ENCODE measurements around the gene NR1D2. TPM values are rescaled to one million over a fixed set of nuclear protein-coding genes. Genes with fewer than 3 reads are reported as not detected.

NR1D2 gene
- polyA plus RNA-seq, 1 donor from 2014 or later = 27.3 TPM

- Mint-ChIP-seq H3K27me3 (peaks cover 2% of the 10 kb centered on the region), H3K27ac (peak overlapping the region in 1 of 3 donors; percentile 99), H3K9me3 (no peaks in the 10 kb centered on the region), H3K36me3 (peaks cover 2% of the 10 kb centered on the region), H3K4me1 (peaks cover 21 to 45% (median 37%) of the 10 kb centered on the region in 3 donors), H3K4me3 (peak overlapping the region in 2 of 4 donors; percentile 99)
These were observed 25.5 kb upstream of the NR1D2 start for GRCh38 chr3:23919628-23920027.

- Mint-ChIP-seq H3K9me3 (no peaks in the 10 kb centered on the region), H3K27me3 (peaks cover 2% of the 10 kb centered on the region), H3K4me3 (peak overlapping the region in 1 of 4 donors; percentile 99), H3K27ac (peak overlapping the region in 1 of 3 donors; percentile 99), H3K36me3 (peaks cover 2% of the 10 kb centered on the region), H3K4me1 (peaks cover 21 to 45% (median 37%) of the 10 kb centered on the region in 3 donors)
These were observed 24.9 kb upstream of the NR1D2 start for GRCh38 chr3:23920151-23920655.

- Mint-ChIP-seq H3K36me3 (no peaks in the 10 kb centered on the region), H3K4me1 (peaks cover 15 to 41% (median 32%) of the 10 kb centered on the region in 3 donors), H3K4me3 (peak overlapping the region in 1 of 4 donors; percentile 17), H3K27ac (peak overlapping the region in 1 of 3 donors; percentile 99), H3K9me3 (no peaks in the 10 kb centered on the region), H3K27me3 (no peaks in the 10 kb centered on the region)
These were observed 24.0 kb upstream of the NR1D2 start for GRCh38 chr3:23921052-23921511.

DNA sequence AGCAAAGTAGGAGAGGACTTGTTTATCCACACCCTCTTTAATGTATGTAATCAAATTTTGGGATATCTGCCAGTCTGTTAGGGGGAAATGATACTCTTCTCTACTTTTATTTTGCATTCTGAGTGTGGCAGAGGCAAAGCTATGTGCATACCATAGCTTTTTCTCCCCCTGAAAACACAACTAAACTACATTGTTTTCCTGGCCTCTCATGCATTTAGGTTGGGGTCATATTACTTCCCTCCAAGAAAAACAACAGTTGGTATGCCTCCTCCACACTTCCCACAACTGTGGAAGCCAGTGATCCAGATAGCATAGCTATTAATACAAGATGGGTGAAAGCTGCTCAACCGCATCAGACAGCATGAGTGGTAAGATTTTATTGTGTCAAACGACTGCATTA, 21.3 kb upstream of the NR1D2 start:
- H3K4me3 Mint-ChIP-seq = no peak overlapping the region
- no peak overlapping the region for H3K27ac Mint-ChIP-seq
- peaks cover 6 to 19% (median 18%) of the 10 kb centered on the region in 3 donors for H3K4me1 Mint-ChIP-seq
- H3K27me3 Mint-ChIP-seq = no peaks in the 10 kb centered on the region
- no peaks in the 10 kb centered on the region for H3K36me3 Mint-ChIP-seq
- no peaks in the 10 kb centered on the region for H3K9me3 Mint-ChIP-seq

DNA sequence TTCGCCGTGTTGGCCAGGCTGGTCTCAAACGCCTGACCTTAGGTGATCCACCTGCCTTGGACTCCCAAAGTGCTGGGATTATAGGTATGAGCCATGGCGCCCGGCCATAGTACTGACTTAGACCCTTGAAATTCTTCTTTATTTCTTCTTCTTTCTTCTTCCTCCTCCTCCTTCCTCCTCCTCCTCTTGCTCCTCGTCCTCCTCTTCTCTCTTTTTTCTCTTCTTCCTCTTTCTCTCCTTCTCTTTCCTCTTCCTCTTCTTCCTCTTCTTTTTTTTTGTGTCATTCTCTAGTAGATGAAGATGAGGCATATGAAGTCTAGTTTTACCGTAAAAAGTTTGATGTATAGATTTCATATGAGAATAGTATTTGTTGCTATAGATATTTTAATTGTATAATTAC, 18.8 kb upstream of the NR1D2 start:
- no peaks in the 10 kb centered on the region for H3K9me3 Mint-ChIP-seq
- H3K36me3 Mint-ChIP-seq = no peaks in the 10 kb centered on the region
- H3K4me3 Mint-ChIP-seq = no peak overlapping the region
- H3K4me1 Mint-ChIP-seq = peaks cover under 1 to 2% (median under 1%) of the 10 kb centered on the region in 3 donors
- no peaks in the 10 kb centered on the region for H3K27me3 Mint-ChIP-seq
- no peak overlapping the region for H3K27ac Mint-ChIP-seq

DNA sequence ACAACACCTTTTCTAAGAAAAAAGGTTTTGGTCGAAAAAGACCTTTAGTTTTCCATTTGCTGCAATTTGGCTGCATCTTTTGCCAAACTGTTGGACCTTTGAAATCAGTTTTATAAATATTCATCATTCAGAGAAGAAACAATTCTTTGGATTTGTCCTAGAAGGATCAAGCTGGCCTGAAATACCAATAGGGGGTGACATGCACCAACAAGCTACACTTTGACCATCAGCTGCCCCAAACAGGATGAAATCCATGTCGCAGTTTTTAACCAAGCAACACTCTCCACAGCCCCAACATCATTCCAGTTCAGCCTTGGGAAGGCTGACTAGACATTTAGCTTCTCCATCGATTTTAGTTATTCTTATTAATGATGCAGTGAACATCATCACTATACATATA, 18.4 kb upstream of the NR1D2 start:
- H3K27me3 Mint-ChIP-seq = no peaks in the 10 kb centered on the region
- H3K36me3 Mint-ChIP-seq = no peaks in the 10 kb centered on the region
- no peaks in the 10 kb centered on the region for H3K9me3 Mint-ChIP-seq
- no peak overlapping the region for H3K4me3 Mint-ChIP-seq
- H3K4me1 Mint-ChIP-seq = peaks cover 2 to 5% (median 3%) of the 10 kb centered on the region in 3 donors
- H3K27ac Mint-ChIP-seq = peak overlapping the region in 1 of 3 donors; percentile 19

DNA sequence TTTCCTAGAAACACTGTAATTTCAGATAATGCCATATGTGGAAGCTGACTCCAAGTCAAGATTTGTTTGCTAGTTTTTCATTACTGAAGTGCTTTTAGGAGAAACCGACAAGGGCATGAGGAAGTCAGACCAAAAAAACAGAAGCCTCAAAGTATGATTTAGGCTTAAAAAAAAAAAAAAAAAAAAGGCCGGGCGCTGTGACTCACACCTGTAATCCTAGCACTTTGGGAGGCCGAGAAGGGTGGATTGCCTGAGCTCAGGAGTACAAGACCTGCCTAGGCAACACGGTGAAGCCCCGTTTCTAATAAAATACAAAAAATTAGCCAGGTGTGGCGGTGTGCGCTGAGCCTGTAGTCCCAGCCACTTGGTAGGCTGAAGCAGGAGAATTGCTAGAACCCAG, 16.6 kb upstream of the NR1D2 start:
- H3K27ac Mint-ChIP-seq = no peak overlapping the region
- H3K27me3 Mint-ChIP-seq = no peaks in the 10 kb centered on the region
- no peaks in the 10 kb centered on the region for H3K9me3 Mint-ChIP-seq
- no peak overlapping the region for H3K4me3 Mint-ChIP-seq
- H3K36me3 Mint-ChIP-seq = no peaks in the 10 kb centered on the region
- peaks cover 2 to 5% (median 3%) of the 10 kb centered on the region in 3 donors for H3K4me1 Mint-ChIP-seq

GRCh38 chr3:23931597-23931996, 13.5 kb upstream of the NR1D2 start:
- H3K36me3 Mint-ChIP-seq = peaks cover 2% of the 10 kb centered on the region
- peak overlapping the region in 1 of 4 donors; percentile 14 for H3K4me3 Mint-ChIP-seq
- no peak overlapping the region for H3K27ac Mint-ChIP-seq
- H3K27me3 Mint-ChIP-seq = no peaks in the 10 kb centered on the region
- H3K9me3 Mint-ChIP-seq = no peaks in the 10 kb centered on the region
- H3K4me1 Mint-ChIP-seq = peaks cover 2 to 5% (median 3%) of the 10 kb centered on the region in 3 donors

GRCh38 chr3:23932571-23932970, 12.5 kb upstream of the NR1D2 start:
- Mint-ChIP-seq H3K27ac (no peak overlapping the region), H3K4me1 (peaks cover 2 to 5% (median 3%) of the 10 kb centered on the region in 3 donors), H3K4me3 (no peak overlapping the region), H3K9me3 (no peaks in the 10 kb centered on the region), H3K27me3 (peaks cover 3% of the 10 kb centered on the region), H3K36me3 (peaks cover 2% of the 10 kb centered on the region)

GRCh38 chr3:23934253-23934652, 10.8 kb upstream of the NR1D2 start:
- Mint-ChIP-seq H3K36me3 (peaks cover 4% of the 10 kb centered on the region), H3K9me3 (no peaks in the 10 kb centered on the region), H3K27ac (no peak overlapping the region)

GRCh38 chr3:23937296-23937695, 7.8 kb upstream of the NR1D2 start:
- H3K9me3 Mint-ChIP-seq = no peaks in the 10 kb centered on the region
- H3K36me3 Mint-ChIP-seq = peaks cover 4% of the 10 kb centered on the region
- peaks cover 3% of the 10 kb centered on the region for H3K27me3 Mint-ChIP-seq
- H3K27ac Mint-ChIP-seq = no peak overlapping the region
- no peaks in the 10 kb centered on the region for H3K4me1 Mint-ChIP-seq
- H3K4me3 Mint-ChIP-seq = no peak overlapping the region

More at GRCh38 chr3:23934253-23934652, 10.8 kb upstream of the NR1D2 start:
- Mint-ChIP-seq H3K4me3 (no peak overlapping the region), H3K27me3 (peaks cover 3% of the 10 kb centered on the region), H3K4me1 (peaks cover 0 to 5% (median 3%) of the 10 kb centered on the region in 3 donors)

DNA sequence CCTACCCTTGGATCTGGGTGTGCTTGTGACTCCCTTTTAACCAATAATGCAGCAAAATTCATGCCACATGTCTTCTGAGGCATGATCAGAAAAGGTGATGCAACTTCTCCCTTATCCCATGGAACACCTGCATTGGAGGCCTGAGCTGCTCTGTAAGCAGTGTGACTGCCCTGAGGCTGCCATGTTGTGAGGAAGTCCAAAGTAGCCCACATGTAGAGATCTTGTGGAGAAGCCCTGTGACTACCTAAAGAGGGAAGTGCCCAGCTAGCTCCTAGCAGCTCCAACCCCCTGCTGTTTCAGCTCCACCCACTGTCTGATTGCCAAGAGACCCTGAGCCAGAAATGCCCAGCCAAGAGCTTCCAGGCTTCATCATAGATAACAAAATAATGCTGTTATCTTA, 6.4 kb upstream of the NR1D2 start:
- Mint-ChIP-seq H3K9me3 (no peaks in the 10 kb centered on the region), H3K4me1 (peaks cover 0 to 3% (median 3%) of the 10 kb centered on the region in 3 donors), H3K27me3 (peaks cover 3% of the 10 kb centered on the region), H3K27ac (no peak overlapping the region), H3K4me3 (peak overlapping the region in 1 of 4 donors; percentile 68), H3K36me3 (peaks cover 4% of the 10 kb centered on the region)

DNA sequence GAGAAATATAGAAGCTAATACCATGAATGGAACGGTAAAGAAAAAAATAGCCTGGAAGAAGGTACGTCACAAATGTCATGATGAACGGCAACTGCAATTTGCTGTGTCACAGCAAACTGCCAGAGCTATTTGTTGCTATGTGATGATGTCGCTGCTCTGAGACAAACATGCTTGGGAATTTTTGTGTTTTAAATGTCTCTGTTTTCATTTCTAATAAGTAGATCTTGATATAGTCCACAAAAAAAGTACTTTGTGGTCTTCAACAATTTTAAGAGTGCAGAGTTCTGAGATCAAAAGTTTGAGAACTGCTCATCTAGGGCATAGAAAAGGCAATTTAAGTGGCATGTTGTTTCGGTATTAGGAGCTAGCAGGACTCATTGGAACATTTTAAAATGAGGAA, 4.3 kb upstream of the NR1D2 start:
- Mint-ChIP-seq H3K9me3 (no peaks in the 10 kb centered on the region), H3K27ac (peak overlapping the region in 1 of 3 donors; percentile 9), H3K4me3 (peak overlapping the region in 1 of 4 donors; percentile 48), H3K4me1 (peaks cover 7 to 13% (median 9%) of the 10 kb centered on the region in 3 donors), H3K27me3 (peaks cover 3% of the 10 kb centered on the region), H3K36me3 (peaks cover 1% of the 10 kb centered on the region)

DNA sequence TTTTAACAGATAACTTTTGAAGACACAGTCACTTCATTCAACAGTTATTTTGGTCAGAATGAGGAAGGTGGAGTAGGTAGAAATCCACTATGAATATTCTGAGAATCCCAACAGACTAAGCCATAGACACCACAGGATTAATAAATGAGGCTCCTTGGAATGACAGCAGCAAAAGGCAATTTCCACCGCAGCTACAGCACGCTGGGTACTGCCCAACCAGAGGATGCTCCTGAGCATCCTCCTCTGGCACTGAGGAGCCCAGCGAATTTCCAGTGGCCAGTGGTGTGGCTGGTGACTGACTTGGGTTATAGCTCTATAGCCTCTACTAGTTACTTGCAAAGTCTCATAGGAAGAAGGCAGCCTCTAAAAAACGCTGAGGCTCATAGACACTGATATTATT, 3.6 kb upstream of the NR1D2 start:
- peak overlapping the region in 1 of 4 donors; percentile 48 for H3K4me3 Mint-ChIP-seq
- no peaks in the 10 kb centered on the region for H3K9me3 Mint-ChIP-seq
- H3K36me3 Mint-ChIP-seq = peaks cover 1% of the 10 kb centered on the region
- peaks cover 3% of the 10 kb centered on the region for H3K27me3 Mint-ChIP-seq
- peaks cover 7 to 13% (median 12%) of the 10 kb centered on the region in 3 donors for H3K4me1 Mint-ChIP-seq
- no peak overlapping the region for H3K27ac Mint-ChIP-seq

DNA sequence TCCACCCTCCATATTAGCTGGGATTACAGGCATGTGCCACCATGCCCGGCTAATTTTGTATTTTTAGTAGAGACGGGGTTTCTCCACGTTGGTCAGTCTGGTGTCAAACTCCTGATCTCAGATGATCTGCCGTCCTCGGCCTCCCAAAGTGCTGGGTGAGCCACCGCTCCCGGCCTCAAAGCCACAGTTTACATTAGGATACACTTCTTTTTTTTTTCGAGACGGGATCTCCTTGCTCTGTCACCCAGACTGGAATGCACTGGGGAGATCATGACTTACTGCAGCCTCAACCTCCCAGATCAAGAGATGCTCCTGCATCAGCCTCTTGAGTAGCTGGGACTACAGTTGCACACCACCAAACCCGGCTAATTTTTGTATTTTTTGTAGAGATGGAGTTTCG, 2.5 kb upstream of the NR1D2 start:
- Mint-ChIP-seq H3K4me1 (peaks cover 12 to 20% (median 17%) of the 10 kb centered on the region in 3 donors), H3K27me3 (no peaks in the 10 kb centered on the region), H3K36me3 (peaks cover 3% of the 10 kb centered on the region), H3K9me3 (no peaks in the 10 kb centered on the region), H3K4me3 (peak overlapping the region in 1 of 4 donors; percentile 88), H3K27ac (peak overlapping the region in 2 of 3 donors; percentile 35 to 92)
